Measurements from ENCODE around the gene COL19A1. TPM values are rescaled to one million over a fixed set of nuclear protein-coding genes. Genes with fewer than 3 reads are reported as not detected.

COL19A1 gene
- total RNA-seq, 3 donors from 2014 or later, result 0.15 to 0.66 TPM; not detected in 1

GRCh38 chr6:70221715-70222438 is 355.5 kb downstream of the COL19A1 start:
- intact Hi-C loops (cut with DNase I; ENCODE audit: low total_unique reads), result no loop called here
- Histone ChIP-seq H3K4me3 (no peak overlapping the region), H3K36me3 (no peaks in the 10 kb centered on the region), H3K4me1 (no peaks in the 10 kb centered on the region), H3K27me3 (no peaks in the 10 kb centered on the region), H3K27ac (no peak overlapping the region), H3K9me3 (no peaks in the 10 kb centered on the region)
- TF ChIP-seq CTCF (IDR thresholded peaks at IDR 0.05), result no peak
- TF ChIP-seq POLR2AphosphoS5 (IDR thresholded peaks at IDR 0.05), result no peak
- no peak for TF ChIP-seq POLR2A (IDR thresholded peaks at IDR 0.05)
- DNase-seq (ENCODE audit: low spot score in 2 of 2), result no peak

DNA sequence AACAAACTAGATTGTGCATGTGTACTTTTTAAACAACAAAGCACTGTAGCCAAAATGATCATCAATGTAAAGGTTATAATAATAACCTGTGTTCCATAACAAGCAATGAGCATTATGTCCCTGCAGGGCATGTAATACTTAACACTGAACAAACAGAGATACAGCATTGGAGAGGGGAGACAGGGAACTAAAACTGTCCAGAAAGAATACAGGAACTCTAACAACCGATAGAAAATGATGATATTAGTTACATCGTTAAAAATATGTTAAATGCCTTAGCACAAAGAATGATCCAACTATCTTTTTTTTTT is 356.0 kb downstream of the COL19A1 start:
- Histone ChIP-seq H3K27ac (no peak overlapping the region), H3K36me3 (no peaks in the 10 kb centered on the region), H3K4me1 (no peaks in the 10 kb centered on the region), H3K4me3 (no peak overlapping the region), H3K27me3 (no peaks in the 10 kb centered on the region), H3K9me3 (no peaks in the 10 kb centered on the region)
- intact Hi-C loops (cut with DNase I; ENCODE audit: low total_unique reads), result no loop called here
- no peak for TF ChIP-seq POLR2AphosphoS5 (IDR thresholded peaks at IDR 0.05)
- no peak for TF ChIP-seq POLR2A (IDR thresholded peaks at IDR 0.05)
- TF ChIP-seq CTCF (IDR thresholded peaks at IDR 0.05), result no peak
- DNase-seq (ENCODE audit: low spot score in 2 of 2), result no peak

DNA sequence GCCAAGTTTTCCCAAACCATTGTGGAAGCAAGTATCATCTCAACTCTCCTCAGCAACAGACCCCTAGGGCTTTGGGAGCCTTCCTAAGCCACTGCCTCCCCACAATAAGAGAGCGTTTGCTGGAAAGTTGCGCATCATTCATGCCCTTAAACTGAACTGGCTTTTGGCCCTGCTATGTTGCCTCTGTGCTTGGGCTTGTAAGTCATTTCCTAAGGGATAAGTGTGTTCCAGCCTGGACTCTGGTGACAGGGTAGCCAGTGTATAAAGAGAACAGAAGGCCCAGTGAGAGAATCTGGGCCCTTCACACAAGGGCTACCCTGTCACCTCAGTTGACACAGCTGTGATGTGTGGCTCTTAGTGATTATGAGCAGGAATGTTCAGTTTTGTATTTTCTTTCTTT is 358.7 kb downstream of the COL19A1 start:
- Histone ChIP-seq H3K4me1 (no peaks in the 10 kb centered on the region), H3K4me3 (no peak overlapping the region), H3K9me3 (no peaks in the 10 kb centered on the region), H3K27ac (no peak overlapping the region), H3K36me3 (no peaks in the 10 kb centered on the region), H3K27me3 (no peaks in the 10 kb centered on the region)
- no peak for TF ChIP-seq CTCF (IDR thresholded peaks at IDR 0.05)
- no peak for TF ChIP-seq POLR2AphosphoS5 (IDR thresholded peaks at IDR 0.05)
- no peak for TF ChIP-seq POLR2A (IDR thresholded peaks at IDR 0.05)
- intact Hi-C loops (cut with DNase I; ENCODE audit: low total_unique reads), result no loop called here
- DNase-seq (ENCODE audit: low spot score in 2 of 2), result no peak

- H3K36me3 ChIP-seq, result no peaks in the 10 kb centered on the region
- no peak overlapping the region for H3K27ac ChIP-seq
- H3K9me3 ChIP-seq, result no peaks in the 10 kb centered on the region
- no peaks in the 10 kb centered on the region for H3K4me1 ChIP-seq
- TF ChIP-seq CTCF (IDR thresholded peaks at IDR 0.05) (no peak), POLR2A (IDR thresholded peaks at IDR 0.05) (no peak), POLR2AphosphoS5 (IDR thresholded peaks at IDR 0.05) (no peak)
- DNase-seq (ENCODE audit: low spot score in 2 of 2), result no peak
- H3K4me3 ChIP-seq, result no peak overlapping the region
- H3K27me3 ChIP-seq, result no peaks in the 10 kb centered on the region
- intact Hi-C loops (cut with DNase I; ENCODE audit: low total_unique reads), result no loop called here
Observed at GRCh38 chr6:70231311-70231710, 365.0 kb downstream of the COL19A1 start.

DNA sequence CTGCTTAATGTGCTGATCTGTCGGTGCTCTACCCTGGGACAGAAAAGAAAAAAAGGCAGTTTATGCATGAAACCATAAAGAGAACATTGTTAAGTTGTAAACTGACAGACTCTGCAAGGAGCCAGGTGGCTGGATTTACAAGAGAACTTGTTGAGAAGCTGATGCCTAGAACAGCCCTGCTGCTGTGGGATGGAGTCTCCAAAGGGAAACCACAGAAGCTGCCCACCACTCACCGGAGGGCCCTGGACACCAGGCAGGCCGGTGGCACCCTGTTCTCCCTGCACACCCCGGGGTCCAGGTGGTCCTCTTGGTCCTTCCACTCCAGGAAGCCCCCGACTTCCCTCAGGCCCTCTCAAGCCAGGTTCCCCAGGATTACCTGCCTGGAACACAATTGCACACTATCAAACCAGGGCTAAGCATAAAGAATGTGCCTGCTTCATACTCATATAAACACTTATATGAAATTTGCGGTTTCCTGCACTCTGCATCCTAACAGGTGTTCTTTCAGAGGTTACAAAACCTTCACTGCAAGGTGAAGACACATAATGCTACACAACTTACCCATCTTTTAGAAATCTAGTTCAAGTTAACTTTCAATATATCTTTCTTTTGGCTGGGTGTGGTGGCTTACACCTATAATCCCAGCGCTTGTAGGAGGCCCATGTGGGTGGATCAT is 368.3 kb downstream of the COL19A1 start:
- no peaks in the 10 kb centered on the region for H3K36me3 ChIP-seq
- no peak overlapping the region for H3K4me3 ChIP-seq
- no peaks in the 10 kb centered on the region for H3K27me3 ChIP-seq
- no peak overlapping the region for H3K27ac ChIP-seq
- intact Hi-C loops (cut with DNase I; ENCODE audit: low total_unique reads), result no loop called here
- DNase-seq (ENCODE audit: low spot score in 2 of 2), result no peak
- H3K4me1 ChIP-seq, result no peaks in the 10 kb centered on the region
- TF ChIP-seq CTCF (IDR thresholded peaks at IDR 0.05) (no peak), POLR2AphosphoS5 (IDR thresholded peaks at IDR 0.05) (no peak), POLR2A (IDR thresholded peaks at IDR 0.05) (no peak)
- no peaks in the 10 kb centered on the region for H3K9me3 ChIP-seq

All from breast epithelium (tissue), 4 donors.